ENCODE measurements around the gene FHIP1A. TPM values are rescaled to one million over a fixed set of nuclear protein-coding genes. Genes with fewer than 3 reads are reported as not detected.
A peak's percentile ranks its signal among the peaks of the same experiment; 100 is the strongest.
"Not testable (repeated sequence)": the region's sequence is repeated elsewhere in the genome, so short reads cannot be mapped to it uniquely, and the experiment has no call there.

The FHIP1A gene
- not detected in 2 replicates for total RNA-seq

DNA sequence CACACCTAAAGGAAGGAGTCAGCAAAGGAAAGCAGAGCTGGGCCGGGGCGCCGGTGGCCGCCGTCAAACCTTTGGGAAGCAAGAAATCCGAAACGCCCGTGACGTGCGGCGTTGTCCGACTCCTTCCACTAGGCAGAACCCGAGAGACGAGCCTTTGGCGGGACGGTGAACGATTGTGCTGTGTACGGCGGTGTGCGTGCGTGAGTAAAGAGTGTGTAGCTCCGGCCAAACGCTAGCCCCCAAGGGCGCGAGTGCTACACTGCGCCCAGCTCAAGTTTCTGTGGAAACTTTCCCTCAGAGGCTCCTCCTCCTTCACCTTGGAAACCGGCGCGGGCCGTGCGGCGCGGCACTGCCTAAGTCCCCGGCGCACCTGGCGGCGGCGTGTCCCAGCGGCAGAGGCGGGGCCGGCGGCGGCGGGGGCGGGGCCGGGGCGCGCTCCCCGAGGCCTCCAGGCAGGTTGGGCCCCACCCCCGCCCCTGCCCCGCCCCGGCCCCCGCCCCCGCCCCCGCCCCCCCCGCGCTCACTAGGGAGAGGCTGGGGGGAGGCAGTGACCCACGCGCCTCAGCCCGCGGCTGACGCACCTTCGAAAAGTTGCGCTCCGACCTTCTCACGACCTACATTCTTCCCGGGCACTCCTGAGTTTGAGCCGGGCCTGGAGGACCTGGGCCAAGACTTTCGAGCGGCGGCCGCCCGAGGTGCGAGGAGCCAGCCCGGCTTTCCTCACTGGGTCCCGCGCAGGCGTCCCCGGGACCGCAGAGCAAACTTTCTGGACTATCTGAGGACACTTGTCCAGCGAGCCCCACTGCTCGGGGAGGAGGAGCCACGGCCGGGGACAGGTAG, at the start of gene FHIP1A:
Gene FHIP1A (plus strand): TSS at position 547 of the 840 bp plus-strand sequence. CDS start 157,084 bp downstream, outside the sequence.
- DNase-seq, result peak; percentile 92
- intact Hi-C loops (cut with micrococcal nuclease), result no loop called here
- H3K4me1 Mint-ChIP-seq, result peaks cover 18% of the 10 kb centered on the region
- H3K9me3 Mint-ChIP-seq, result no peaks in the 10 kb centered on the region
- H3K27me3 Mint-ChIP-seq, result peaks cover 56% of the 10 kb centered on the region
- peak within 1 kb of the TSS; percentile 84 for H3K4me3 Mint-ChIP-seq
- peak within 1 kb of the TSS; percentile 20 for H3K27ac Mint-ChIP-seq
- H3K36me3 Mint-ChIP-seq (ENCODE audit: low read depth), result no peaks in the 10 kb centered on the region

DNA sequence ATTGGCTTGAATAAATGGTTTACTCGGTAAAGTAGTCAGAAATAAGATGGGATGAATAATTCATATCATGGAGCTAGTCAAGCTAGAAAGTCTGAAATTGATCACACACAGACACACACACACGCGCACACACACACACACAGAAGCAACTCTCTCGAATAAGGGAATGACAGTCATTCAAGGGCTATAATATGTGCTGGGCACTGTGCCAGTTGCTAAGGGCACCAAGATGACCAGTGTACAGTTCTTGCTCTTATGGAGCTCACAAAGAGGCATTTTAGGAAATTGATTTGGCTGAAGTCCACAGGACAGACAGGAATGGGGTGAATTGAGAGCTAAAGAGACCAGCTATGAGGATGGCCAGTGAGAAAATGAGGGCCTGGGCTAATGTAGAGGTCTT, 49.4 kb upstream of the FHIP1A start:
- Mint-ChIP-seq H3K4me1 (peaks cover 2% of the 10 kb centered on the region), H3K4me3 (no peak overlapping the region), H3K9me3 (no peaks in the 10 kb centered on the region), H3K27ac (no peak overlapping the region), H3K27me3 (peaks cover 15% of the 10 kb centered on the region), H3K36me3 (ENCODE audit: low read depth) (no peaks in the 10 kb centered on the region)
- DNase-seq, result no peak
- intact Hi-C loops (cut with micrococcal nuclease), result no loop called here

DNA sequence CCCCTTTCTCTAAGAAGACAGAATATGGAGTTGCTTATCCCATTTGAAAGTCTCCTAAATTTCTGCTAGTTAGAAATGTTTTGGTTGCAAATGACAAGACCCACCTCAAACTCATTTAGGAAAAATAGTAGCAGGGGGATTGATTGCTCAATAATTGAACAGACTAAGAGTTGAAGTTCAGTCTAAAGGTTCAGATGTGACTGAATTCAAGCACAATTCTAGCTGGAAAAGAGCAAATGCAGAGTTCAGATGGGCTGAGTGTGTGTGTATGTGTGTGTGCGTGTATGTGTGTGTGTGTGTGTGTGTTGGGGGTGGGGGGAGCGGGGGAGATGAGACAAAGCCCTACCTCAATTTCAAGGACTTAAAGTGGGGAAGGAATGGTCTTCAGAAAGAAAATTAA, 47.9 kb upstream of the FHIP1A start:
- no peaks in the 10 kb centered on the region for H3K36me3 Mint-ChIP-seq (ENCODE audit: low read depth)
- H3K4me1 Mint-ChIP-seq, result peaks cover 2% of the 10 kb centered on the region
- H3K9me3 Mint-ChIP-seq, result no peaks in the 10 kb centered on the region
- DNase-seq, result no peak
- no peak overlapping the region for H3K4me3 Mint-ChIP-seq
- H3K27me3 Mint-ChIP-seq, result peaks cover 13% of the 10 kb centered on the region
- intact Hi-C loops (cut with micrococcal nuclease), result loop anchor here (10.0 kb wide), 1 partner anchor 1024 kb away; no protein-coding TSS in a partner anchor
- no peak overlapping the region for H3K27ac Mint-ChIP-seq

DNA sequence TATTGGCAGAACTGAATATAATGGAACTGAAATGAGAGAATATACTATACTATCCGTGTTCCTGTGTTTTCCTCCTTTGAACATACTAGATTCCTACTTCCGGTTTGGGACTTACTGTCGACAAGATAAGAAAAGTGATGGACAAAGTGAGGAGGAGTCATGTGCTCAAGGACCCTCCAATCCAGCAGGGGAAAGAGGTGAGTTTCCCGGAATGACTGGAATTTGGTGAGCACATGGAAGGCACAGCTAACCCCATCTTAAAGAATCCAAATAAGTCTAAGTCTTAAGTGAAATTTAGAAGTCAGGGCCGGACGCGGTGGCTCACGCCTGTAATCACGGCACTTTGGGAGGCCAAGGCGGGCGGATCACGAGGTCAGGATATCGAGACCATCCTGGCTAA, 47.0 kb upstream of the FHIP1A start:
- no peak overlapping the region for H3K27ac Mint-ChIP-seq
- H3K4me1 Mint-ChIP-seq, result peaks cover 2% of the 10 kb centered on the region
- no peaks in the 10 kb centered on the region for H3K36me3 Mint-ChIP-seq (ENCODE audit: low read depth)
- H3K27me3 Mint-ChIP-seq, result peaks cover 13% of the 10 kb centered on the region
- no peak for DNase-seq
- H3K9me3 Mint-ChIP-seq, result no peaks in the 10 kb centered on the region
- intact Hi-C loops (cut with micrococcal nuclease), result loop anchor here (1.0 to 10.0 kb wide), 4 partner anchors 85 to 1023 kb away; partner anchors contain the start of genes GATB and PRSS48
- H3K4me3 Mint-ChIP-seq, result no peak overlapping the region

- no peak overlapping the region for H3K27ac Mint-ChIP-seq
- H3K36me3 Mint-ChIP-seq (ENCODE audit: low read depth), result no peaks in the 10 kb centered on the region
- no peaks in the 10 kb centered on the region for H3K9me3 Mint-ChIP-seq
- DNase-seq, result peak; percentile 92
- H3K4me1 Mint-ChIP-seq, result peaks cover 2% of the 10 kb centered on the region
- H3K27me3 Mint-ChIP-seq, result peaks cover 13% of the 10 kb centered on the region
- no peak overlapping the region for H3K4me3 Mint-ChIP-seq
- intact Hi-C loops (cut with micrococcal nuclease), result loop anchor here (1.0 to 10.0 kb wide), 4 partner anchors 86 to 1022 kb away; partner anchors contain the start of genes GATB and PRSS48
Measured at GRCh38 chr4:151362404-151363164, 46.4 kb upstream of the FHIP1A start.

DNA sequence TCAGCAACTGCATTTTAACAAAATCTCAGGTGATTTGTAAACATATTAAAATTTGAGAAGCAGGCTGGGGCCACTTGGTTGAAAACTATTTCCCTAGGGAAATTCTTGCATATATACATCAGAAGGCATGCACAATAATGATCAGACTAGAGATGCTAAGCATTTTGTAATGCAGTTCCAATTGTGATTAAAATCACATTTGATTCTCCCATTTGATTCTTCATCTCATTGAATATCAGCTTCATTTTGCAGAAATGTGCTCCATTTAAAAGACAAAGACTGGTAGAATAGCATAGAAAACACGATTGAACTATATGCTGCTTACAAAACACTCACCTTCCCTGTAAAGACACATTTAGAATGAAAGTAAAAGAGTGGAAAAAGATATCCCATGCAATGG, 32.4 kb upstream of the FHIP1A start:
- intact Hi-C loops (cut with micrococcal nuclease), result no loop called here
- H3K27me3 Mint-ChIP-seq, result peaks cover 12% of the 10 kb centered on the region
- no peak overlapping the region for H3K27ac Mint-ChIP-seq

GRCh38 chr4:151389311-151389710, 19.7 kb upstream of the FHIP1A start:
- no peaks in the 10 kb centered on the region for H3K36me3 Mint-ChIP-seq (ENCODE audit: low read depth)
- H3K9me3 Mint-ChIP-seq, result no peaks in the 10 kb centered on the region
- H3K4me3 Mint-ChIP-seq, result no peak overlapping the region
- no peak overlapping the region for H3K27ac Mint-ChIP-seq
- no peaks in the 10 kb centered on the region for H3K4me1 Mint-ChIP-seq
- H3K27me3 Mint-ChIP-seq, result no peaks in the 10 kb centered on the region
- no peak for DNase-seq
- intact Hi-C loops (cut with micrococcal nuclease), result no loop called here

More for the DNA sequence above, 32.4 kb upstream of the FHIP1A start:
- no peaks in the 10 kb centered on the region for H3K9me3 Mint-ChIP-seq
- H3K4me3 Mint-ChIP-seq, result no peak overlapping the region
- no peaks in the 10 kb centered on the region for H3K4me1 Mint-ChIP-seq
- H3K36me3 Mint-ChIP-seq (ENCODE audit: low read depth), result no peaks in the 10 kb centered on the region
- no peak for DNase-seq

GRCh38 chr4:151389799-151390198, 19.2 kb upstream of the FHIP1A start:
- H3K4me1 Mint-ChIP-seq; intact Hi-C loops (cut with micrococcal nuclease); H3K9me3 Mint-ChIP-seq; H3K36me3 Mint-ChIP-seq (ENCODE audit: low read depth); DNase-seq; H3K4me3 Mint-ChIP-seq; H3K27ac Mint-ChIP-seq; H3K27me3 Mint-ChIP-seq: not testable (repeated sequence)

- H3K27ac Mint-ChIP-seq, result no peak overlapping the region
Measured at GRCh38 chr4:151395873-151396272, 13.1 kb upstream of the FHIP1A start.

DNA sequence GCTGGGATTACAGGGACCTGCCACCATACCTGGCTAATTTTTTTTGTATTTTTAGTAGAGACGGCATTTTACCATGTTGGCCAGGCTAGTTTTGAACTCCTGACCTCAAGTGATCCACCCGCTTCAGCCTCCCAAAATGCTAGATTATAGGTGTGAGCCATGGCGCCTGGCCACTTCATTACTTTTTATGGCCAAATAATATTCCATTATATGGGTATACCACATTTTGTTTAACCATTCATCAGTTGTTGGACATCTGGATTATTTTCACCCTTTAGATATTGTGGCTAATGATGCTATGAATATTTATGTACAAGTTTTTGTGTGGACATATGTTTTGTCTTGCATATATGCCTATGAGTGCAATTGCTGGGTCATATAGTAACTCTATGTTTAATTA, 8.6 kb upstream of the FHIP1A start:
- no peaks in the 10 kb centered on the region for H3K4me1 Mint-ChIP-seq

More at GRCh38 chr4:151395873-151396272, 13.1 kb upstream of the FHIP1A start:
- H3K9me3 Mint-ChIP-seq, result no peaks in the 10 kb centered on the region
- no peak for DNase-seq
- H3K27me3 Mint-ChIP-seq, result peaks cover 2% of the 10 kb centered on the region
- no peaks in the 10 kb centered on the region for H3K36me3 Mint-ChIP-seq (ENCODE audit: low read depth)
- intact Hi-C loops (cut with micrococcal nuclease), result no loop called here
- no peaks in the 10 kb centered on the region for H3K4me1 Mint-ChIP-seq
- no peak overlapping the region for H3K4me3 Mint-ChIP-seq

DNA sequence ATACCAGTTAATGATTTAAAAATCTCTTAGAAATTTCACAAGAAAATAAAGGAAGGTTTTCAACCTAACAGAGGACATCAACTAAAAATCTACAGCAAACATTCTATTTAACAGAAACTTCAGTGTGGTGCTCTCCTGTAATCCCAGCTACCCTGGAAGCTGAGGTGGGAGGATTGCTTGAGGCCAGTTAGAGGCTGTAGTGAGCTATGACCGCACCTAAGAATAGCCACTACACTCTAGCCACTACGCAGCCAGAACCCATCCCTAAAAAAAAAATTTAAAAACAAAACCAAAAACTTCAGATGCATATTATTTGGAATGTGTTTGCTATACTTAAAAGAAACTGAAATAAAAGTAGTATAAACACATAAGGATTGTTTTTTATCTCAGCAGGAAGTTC, 7.2 kb upstream of the FHIP1A start:
- intact Hi-C loops (cut with micrococcal nuclease), result no loop called here
- no peaks in the 10 kb centered on the region for H3K36me3 Mint-ChIP-seq (ENCODE audit: low read depth)
- peaks cover 18% of the 10 kb centered on the region for H3K27me3 Mint-ChIP-seq
- no peak overlapping the region for H3K4me3 Mint-ChIP-seq
- H3K9me3 Mint-ChIP-seq, result no peaks in the 10 kb centered on the region
- H3K4me1 Mint-ChIP-seq, result no peaks in the 10 kb centered on the region
- H3K27ac Mint-ChIP-seq, result no peak overlapping the region
- DNase-seq, result no peak

More for the DNA sequence above, 8.6 kb upstream of the FHIP1A start:
- DNase-seq, result no peak
- H3K36me3 Mint-ChIP-seq (ENCODE audit: low read depth), result no peaks in the 10 kb centered on the region
- H3K27me3 Mint-ChIP-seq, result peaks cover 11% of the 10 kb centered on the region
- no peak overlapping the region for H3K4me3 Mint-ChIP-seq
- no peaks in the 10 kb centered on the region for H3K9me3 Mint-ChIP-seq
- H3K27ac Mint-ChIP-seq, result no peak overlapping the region
- intact Hi-C loops (cut with micrococcal nuclease), result no loop called here

GRCh38 chr4:151402145-151402865, 6.7 kb upstream of the FHIP1A start:
- DNase-seq, result no peak
- peaks cover 2% of the 10 kb centered on the region for H3K4me1 Mint-ChIP-seq
- peaks cover 23% of the 10 kb centered on the region for H3K27me3 Mint-ChIP-seq
- intact Hi-C loops (cut with micrococcal nuclease), result no loop called here
- H3K9me3 Mint-ChIP-seq, result no peaks in the 10 kb centered on the region
- no peak overlapping the region for H3K27ac Mint-ChIP-seq
- no peak overlapping the region for H3K4me3 Mint-ChIP-seq
- H3K36me3 Mint-ChIP-seq (ENCODE audit: low read depth), result no peaks in the 10 kb centered on the region

GRCh38 chr4:151403656-151404055, 5.3 kb upstream of the FHIP1A start:
- Mint-ChIP-seq H3K36me3 (ENCODE audit: low read depth) (no peaks in the 10 kb centered on the region), H3K4me1 (peaks cover 11% of the 10 kb centered on the region), H3K4me3 (no peak overlapping the region), H3K27ac (no peak overlapping the region), H3K27me3 (peaks cover 34% of the 10 kb centered on the region), H3K9me3 (no peaks in the 10 kb centered on the region)
- no peak for DNase-seq
- intact Hi-C loops (cut with micrococcal nuclease), result no loop called here
